K562 (cell line): ENCODE results near the gene ABCF3. TPM values are rescaled to one million over a fixed set of nuclear protein-coding genes. Genes with fewer than 3 reads are reported as not detected.

Experiments
- ATAC-seq: fragments of 200-7000 bp; cut with Tn5 transposase; 3 replicates; pipeline ENCODE4 v1.9.1; 2020; ENCODE audit warnings: moderate library complexity
- BruUV-seq: library from RNA; stranded (reverse); fragments of 400-500 nt; replicated peaks from 2 replicates; lab custom pipeline; 2021; lab: Mats Ljungman, UMichigan
- CTCF ChIA-PET: fragments of 300-600 bp; formaldehyde crosslinking; extraction: SDS; loops from one replicate; lab custom pipeline; 2021; ENCODE audit warnings: low intra/inter-chr PET ratio; lab: Yijun Ruan, JAX
- POLR2A ChIA-PET: fragments of 300-600, 350-650 bp; sonication (Branson Sonifier 250); formaldehyde crosslinking; extraction: SDS; loops from one replicate; lab custom pipeline; 2021; ENCODE audit warnings: antibody characterized with exemption, inconsistent platforms; lab: Yijun Ruan, JAX
- DNase-seq, 4 experiments: peaks; one replicate each; pipeline versions ENCODE4 v3.0.0 to v3.0.0-alpha.2; 2011 to 2018; ENCODE audit warnings: low spot score in 3 of 4, mixed read lengths in 3 of 4; ENCODE audit errors: extremely low read depth in 1 of 4
- FAIRE-seq: peaks from 2 replicates; lab custom pipeline; 2011; peaks lifted over from hg19 to GRCh38; lab: Jason Lieb, UNC
- H2AFZ ChIP-seq: 2 replicates; pipeline ENCODE4 v1.6.0; 2011; ENCODE audit warnings: low read depth, low read length, control low read depth, inconsistent platforms
- H3K27ac ChIP-seq: fragments of 200-600 bp; 3 replicates; pipeline ENCODE4 v1.8.0; 2011; ENCODE audit warnings: low read depth, mild to moderate bottlenecking, control low read depth, inconsistent platforms, low read length, moderate library complexity, mixed read lengths; ENCODE audit errors: extremely low read depth
- H3K27me3 ChIP-seq, 2 experiments: fragments of 300-600 bp in 1 of 2; 2 replicates in 1 of 2; 3 replicates in 1 of 2; pipeline versions ENCODE4 v1.6.0 to v1.8.0; 2011; ENCODE audit warnings: inconsistent platforms in 2 of 2, low read length in 2 of 2, mild to moderate bottlenecking in 1 of 2, mixed read lengths in 1 of 2, moderate library complexity in 1 of 2; ENCODE audit not compliant: control insufficient read depth in 2 of 2, insufficient read depth in 2 of 2
- H3K36me3 ChIP-seq: fragments of 300-600 bp; 3 replicates; pipeline ENCODE4 v1.8.0; 2011; ENCODE audit warnings: mild to moderate bottlenecking, low read length, inconsistent platforms; ENCODE audit not compliant: control insufficient read depth, insufficient read depth
- H3K4me1 ChIP-seq, 2 experiments: fragments of 200-600 bp in 1 of 2; replicated peaks in 1 of 2; 2 replicates in 1 of 2; 3 replicates in 1 of 2; pipeline versions ENCODE4 v1.5.1 to v1.8.0; 2011; ENCODE audit warnings: inconsistent platforms in 2 of 2, low read length in 2 of 2, mild to moderate bottlenecking in 1 of 2, mixed read lengths in 1 of 2, moderate library complexity in 1 of 2; ENCODE audit not compliant: control insufficient read depth in 2 of 2, insufficient read depth in 2 of 2
- H3K4me2 ChIP-seq: 2 replicates; pipeline ENCODE4 v1.6.1; 2011; ENCODE audit warnings: low read length, control low read depth, inconsistent platforms, mixed read lengths; ENCODE audit not compliant: insufficient read depth
- H3K4me3 ChIP-seq: fragments of 200-600 bp; sonication (generic), shearing (Covaris generic); 2 replicates; pipeline ENCODE4 v1.5.1; 2016; ENCODE audit warnings: control low read depth, inconsistent platforms
- H3K79me2 ChIP-seq: fragments of 200-600 bp; 3 replicates; pipeline ENCODE4 v1.8.0; 2011; ENCODE audit warnings: low read length, inconsistent platforms; ENCODE audit not compliant: control insufficient read depth, insufficient read depth
- H3K9ac ChIP-seq, 2 experiments: 2 replicates each; pipeline versions ENCODE4 v1.6.0 to v1.6.1; 2011; ENCODE audit warnings: low read depth in 2 of 2, low read length in 2 of 2, control low read depth in 1 of 2, inconsistent platforms in 1 of 2, mild to moderate bottlenecking in 1 of 2, mixed read lengths in 1 of 2; ENCODE audit not compliant: insufficient read depth in 1 of 2
- H3K9me1 ChIP-seq: one replicate; pipeline ENCODE4 v1.6.0; 2011; ENCODE audit warnings: inconsistent platforms, mild to moderate bottlenecking, low read length, moderate library complexity; ENCODE audit not compliant: control insufficient read depth, insufficient read depth
- H3K9me3 ChIP-seq: replicated peaks from 2 replicates; pipeline ENCODE4 v1.5.1; 2011; ENCODE audit warnings: low read depth, low read length, inconsistent platforms; ENCODE audit not compliant: control insufficient read depth, insufficient read depth
- H4K20me1 ChIP-seq: replicated peaks from 2 replicates; pipeline ENCODE4 v1.6.1; 2011; ENCODE audit warnings: low read length, inconsistent platforms, mixed read lengths; ENCODE audit not compliant: control insufficient read depth, insufficient read depth
- HMGN3 ChIP-seq: IDR thresholded peaks from 2 replicates; pipeline ENCODE4 v1.6.1; 2011; ENCODE audit warnings: borderline replicate concordance, low read depth, mild to moderate bottlenecking, mixed read lengths, low read length; ENCODE audit not compliant: insufficient read length; ENCODE audit errors: extremely low read depth
- MTA1 ChIP-seq: fragments of 450-650 bp; IDR thresholded peaks from 2 replicates; pipeline ENCODE4 v1.6.1; 2017; ENCODE audit warnings: borderline replicate concordance
- MXI1 ChIP-seq: IDR thresholded peaks from 2 replicates; pipeline ENCODE4 v1.6.1; 2011; ENCODE audit warnings: low read depth, mild to moderate bottlenecking, improper control_type of control experiment, low read length
- NCOA6 ChIP-seq: fragments of 450-650 bp; IDR thresholded peaks from 2 replicates; pipeline ENCODE4 v1.6.1; 2017; ENCODE audit warnings: mild to moderate bottlenecking
- RFX7 ChIP-seq: fragments of 250-450 bp; sonication (Bioruptor Pico); IDR thresholded peaks from 2 replicates; pipeline ENCODE4 v1.5.1; 2021; ENCODE audit warnings: mild to moderate bottlenecking
- SLC30A9 ChIP-seq: fragments of 250-450 bp; sonication (Bioruptor Pico); IDR thresholded peaks from 2 replicates; pipeline ENCODE4 v1.8.0; 2022; ENCODE audit warnings: mild to moderate bottlenecking, moderate library complexity
- STAT5B ChIP-seq: fragments of 250-450 bp; sonication (Bioruptor Pico); IDR thresholded peaks from 2 replicates; pipeline ENCODE4 v1.8.0; 2021; ENCODE audit warnings: mild to moderate bottlenecking, inconsistent platforms
- TCF15 ChIP-seq: fragments of 250-450 bp; sonication (Bioruptor Pico); IDR thresholded peaks from 2 replicates; pipeline ENCODE4 v1.8.0; 2022; ENCODE audit warnings: moderate library complexity, mild to moderate bottlenecking, inconsistent platforms
- USF2 ChIP-seq: sonication (generic); formaldehyde crosslinking; IDR thresholded peaks from 2 replicates; pipeline ENCODE4 v1.5.0; 2020; ENCODE audit warnings: missing genetic modification reagents
- ZEB2 ChIP-seq: fragments of 450-650 bp; IDR thresholded peaks from 2 replicates; pipeline ENCODE4 v1.6.1; 2016
- ZNF239 ChIP-seq: fragments of 250-450 bp; sonication (Bioruptor Pico); IDR thresholded peaks from 2 replicates; pipeline ENCODE4 v1.4.0; 2020; ENCODE audit warnings: mild to moderate bottlenecking
- ZNF3 ChIP-seq: fragments of 250-450 bp; sonication (Bioruptor Pico); IDR thresholded peaks from 2 replicates; pipeline ENCODE4 v1.5.0; 2021; ENCODE audit warnings: mild to moderate bottlenecking, moderate library complexity
- ZNF408 ChIP-seq: fragments of 250-450 bp; sonication (Bioruptor Pico); IDR thresholded peaks from 2 replicates; pipeline ENCODE4 v1.4.0; 2020; ENCODE audit warnings: low read depth, mild to moderate bottlenecking, moderate library complexity
- WGBS: fragments of 100-300 bp; shearing (Covaris generic); methylation state at CpG from one replicate; pipeline ENCODE4 v1.1.6; 2016; ENCODE audit warnings: low coverage, mixed read lengths; ENCODE audit not compliant: insufficient coverage; ENCODE audit errors: missing lambda C conversion rate; 5-methylcytosine and 5-hydroxymethylcytosine counted together
- in situ Hi-C: fragments of 300-500 bp; cut with MboI; formaldehyde crosslinking; loops from 4 replicates; pipeline ENCODE4 v1.15.0; 2018; ENCODE audit warnings: inconsistent platforms, mixed read lengths
- intact Hi-C: fragments of 100-400 bp; cut with micrococcal nuclease; formaldehyde crosslinking; loops from 2 replicates; pipeline ENCODE4 v1.14.2; 2022
- polyA plus RNA-seq, 8 experiments: library from polyadenylated mRNA; depleted of rRNA in 4 of 8; stranded (reverse) in 5 of 8; unstranded in 3 of 8; fragments of >200 nt; fragmentation: Nextera tagmentation in 2 of 8; fragmentation: Illumina TruSeq in 1 of 8; extraction: Ambion mirVana in 2 of 8; extraction: Trizol in 1 of 8; gene quantifications; 2 replicates each; pipeline versions ENCODE4 v1.2.1 to v1.2.3, GENCODE V29; 2011 to 2014; ENCODE audit warnings: inconsistent platforms in 1 of 8, missing spikeins in 1 of 8
- total RNA-seq, 7 experiments: library from RNA; depleted of rRNA in 6 of 7; stranded (reverse); fragments of >200 nt in 6 of 7; fragmentation: Illumina TruSeq in 2 of 7; extraction: Trizol in 2 of 7; gene quantifications; 2 replicates each; pipeline versions ENCODE4 v1.2.1 to v1.2.3, GENCODE V29; 2011 to 2021; ENCODE audit warnings: low replicate concordance in 1 of 7
- TF ChIP-seq, protein P1 (sequence below): fragments of 450-650 bp; formaldehyde crosslinking; IDR thresholded peaks from 2 replicates; pipeline ENCODE4 v1.4.0; 2020; ENCODE audit warnings: mild to moderate bottlenecking, mixed read lengths
- TF ChIP-seq, protein P2 (sequence below): fragments of 450-650 bp; conservative IDR thresholded peaks from 2 replicates; pipeline ENCODE4 v1.6.1; 2016; ENCODE audit warnings: missing genetic modification characterization, low read depth, mild to moderate bottlenecking, missing compliant biosample characterization, moderate library complexity

ABCF3 gene
- total and polyA plus RNA-seq, 9 of the 15 experiments (the other 6 are each of a cell fraction or from before 2014, with no cell fraction given): 6.7 to 77.9 (median 45.1) TPM

DNA sequence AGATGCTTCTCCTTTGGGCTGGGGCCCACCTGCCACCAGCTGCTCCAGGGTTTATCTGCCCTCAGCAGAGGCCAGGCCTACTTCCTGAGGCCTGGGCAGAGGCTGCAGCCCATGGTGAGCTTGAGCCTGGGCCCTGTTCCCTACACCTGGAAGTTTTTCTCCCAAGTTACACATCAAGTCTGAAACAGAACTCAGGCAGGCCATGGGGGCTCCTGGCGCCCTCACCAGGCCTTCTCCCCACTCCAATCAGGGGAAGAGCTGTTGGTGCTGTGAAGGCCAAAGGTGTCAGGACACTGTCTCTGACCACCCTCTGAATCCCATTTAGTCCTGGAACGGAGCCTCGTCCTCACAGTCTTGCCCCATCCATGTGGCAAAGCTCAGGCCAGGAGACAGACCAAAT, 50.6 kb downstream of the ABCF3 start:
- CTCF ChIA-PET: no interaction called here

More for the DNA sequence above, 50.6 kb downstream of the ABCF3 start:
- intact Hi-C loops: no loop called here
- ATAC-seq: no peak
- no peaks in the 10 kb centered on the region for H3K79me2 ChIP-seq
- DNase-seq: no peak
- H2AFZ ChIP-seq: no peak overlapping the region
- POLR2A ChIA-PET: interaction anchor here (0.6 to 0.7 kb wide), 2 partner anchors 43 to 424 kb away, joined by 3 read pairs; no protein-coding TSS in a partner anchor
- H3K9me1 ChIP-seq: no peaks in the 10 kb centered on the region
- TF ChIP-seq, protein P1, sequence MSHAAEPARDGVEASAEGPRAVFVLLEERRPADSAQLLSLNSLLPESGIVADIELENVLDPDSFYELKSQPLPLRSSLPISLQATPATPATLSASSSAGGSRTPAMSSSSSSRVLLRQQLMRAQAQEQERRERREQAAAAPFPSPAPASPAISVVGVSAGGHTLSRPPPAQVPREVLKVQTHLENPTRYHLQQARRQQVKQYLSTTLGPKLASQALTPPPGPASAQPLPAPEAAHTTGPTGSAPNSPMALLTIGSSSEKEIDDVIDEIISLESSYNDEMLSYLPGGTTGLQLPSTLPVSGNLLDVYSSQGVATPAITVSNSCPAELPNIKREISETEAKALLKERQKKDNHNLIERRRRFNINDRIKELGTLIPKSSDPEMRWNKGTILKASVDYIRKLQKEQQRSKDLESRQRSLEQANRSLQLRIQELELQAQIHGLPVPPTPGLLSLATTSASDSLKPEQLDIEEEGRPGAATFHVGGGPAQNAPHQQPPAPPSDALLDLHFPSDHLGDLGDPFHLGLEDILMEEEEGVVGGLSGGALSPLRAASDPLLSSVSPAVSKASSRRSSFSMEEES: no peak
- TF ChIP-seq MXI1 (no peak), ZNF408 (CRISPR knock-in tag) (no peak), ZNF239 (CRISPR knock-in tag) (no peak), NCOA6 (no peak), ZNF3 (no peak), MTA1 (no peak), TCF15 (CRISPR knock-in tag) (no peak), ZEB2 (no peak), HMGN3 (no peak), USF2 (no peak), SLC30A9 (CRISPR knock-in tag) (no peak), RFX7 (CRISPR knock-in tag) (no peak), STAT5B (CRISPR knock-in tag) (no peak)
- TF ChIP-seq, protein P2, sequence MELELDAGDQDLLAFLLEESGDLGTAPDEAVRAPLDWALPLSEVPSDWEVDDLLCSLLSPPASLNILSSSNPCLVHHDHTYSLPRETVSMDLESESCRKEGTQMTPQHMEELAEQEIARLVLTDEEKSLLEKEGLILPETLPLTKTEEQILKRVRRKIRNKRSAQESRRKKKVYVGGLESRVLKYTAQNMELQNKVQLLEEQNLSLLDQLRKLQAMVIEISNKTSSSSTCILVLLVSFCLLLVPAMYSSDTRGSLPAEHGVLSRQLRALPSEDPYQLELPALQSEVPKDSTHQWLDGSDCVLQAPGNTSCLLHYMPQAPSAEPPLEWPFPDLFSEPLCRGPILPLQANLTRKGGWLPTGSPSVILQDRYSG (tag): no peak
- TF ChIP-seq, all 486 proteins: peak for 0
- 5% methylated on average over 3 of the region's 3 CpGs for WGBS
- no peak for FAIRE-seq
- no peak overlapping the region for H3K27ac ChIP-seq
- no peak overlapping the region for H3K4me2 ChIP-seq
- peaks cover 15 to 39% of the 10 kb centered on the region in 2 experiments for H3K27me3 ChIP-seq
- BruUV-seq: no TSS peak
- in situ Hi-C loops: no loop called here
- no peak overlapping the region for H3K4me3 ChIP-seq
- H3K9ac ChIP-seq: peak overlapping the region in 1 of 2 experiments; percentile 62; a peak in 1 of 4 replicates
- no peaks in the 10 kb centered on the region for H3K36me3 ChIP-seq
- H3K9me3 ChIP-seq: no peaks in the 10 kb centered on the region
- peaks cover 0 to 27% of the 10 kb centered on the region in 2 experiments; a peak in 3 of 5 replicates for H3K4me1 ChIP-seq
- H4K20me1 ChIP-seq: peaks cover 20% of the 10 kb centered on the region
